NCI-H1048 (cell line): Measurements from ENCODE around the gene GPR156.
"Not testable (repeated sequence)": the region's sequence is repeated elsewhere in the genome, so short reads cannot be mapped to it uniquely, and the experiment has no call there.

Experiments
- DNase-seq: peaks from one replicate; lab custom pipeline; 2025; lab: John Stamatoyannopoulos, UW

The GPR156 gene

GRCh38 chr3:120160050-120160449 lies 125.0 kb downstream of the GPR156 start:
- no peak for DNase-seq

- no peak for DNase-seq
Measured at GRCh38 chr3:120157681-120158080, 127.3 kb downstream of the GPR156 start.

- no peak for DNase-seq
Measured at GRCh38 chr3:120157113-120157512, 127.9 kb downstream of the GPR156 start.

- no peak for DNase-seq
Measured at GRCh38 chr3:120156699-120157098, 128.3 kb downstream of the GPR156 start.

GRCh38 chr3:120155694-120156093 lies 129.3 kb downstream of the GPR156 start:
- DNase-seq, result not testable (repeated sequence)

GRCh38 chr3:120155108-120155507 lies 129.9 kb downstream of the GPR156 start:
- no peak for DNase-seq

GRCh38 chr3:120153294-120153693 lies 131.7 kb downstream of the GPR156 start:
- DNase-seq, result no peak

GRCh38 chr3:120151791-120152190 lies 133.2 kb downstream of the GPR156 start:
- no peak for DNase-seq

GRCh38 chr3:120148187-120148949 lies 136.7 kb downstream of the GPR156 start:
- DNase-seq, result no peak

- DNase-seq, result no peak
Measured at GRCh38 chr3:120147072-120147871, 137.8 kb downstream of the GPR156 start.

GRCh38 chr3:120145542-120146285 lies 139.3 kb downstream of the GPR156 start:
- no peak for DNase-seq

- no peak for DNase-seq
Measured at GRCh38 chr3:120144267-120144666, 140.8 kb downstream of the GPR156 start.

GRCh38 chr3:120143676-120144075 lies 141.3 kb downstream of the GPR156 start:
- DNase-seq, result no peak

GRCh38 chr3:120142236-120142635 lies 142.8 kb downstream of the GPR156 start:
- no peak for DNase-seq

GRCh38 chr3:120140098-120140742 lies 144.8 kb downstream of the GPR156 start:
- no peak for DNase-seq

- DNase-seq, result no peak
Measured at GRCh38 chr3:120139140-120139539, 145.9 kb downstream of the GPR156 start.

- no peak for DNase-seq
Measured at GRCh38 chr3:120137548-120137947, 147.5 kb downstream of the GPR156 start.

- DNase-seq, result no peak
Measured at GRCh38 chr3:120130656-120131055, 154.4 kb downstream of the GPR156 start.

- no peak for DNase-seq
Measured at GRCh38 chr3:120129718-120130513, 155.1 kb downstream of the GPR156 start.

- no peak for DNase-seq
Measured at GRCh38 chr3:120129051-120129450, 156.0 kb downstream of the GPR156 start.

GRCh38 chr3:120125992-120126391 lies 159.0 kb downstream of the GPR156 start:
- no peak for DNase-seq
